Large intestine (tissue), 3 donors: Measurements from ENCODE around the gene KLHL22. TPM values are rescaled to one million over a fixed set of nuclear protein-coding genes. Genes with fewer than 3 reads are reported as not detected.
A peak's percentile ranks its signal among the peaks of the same experiment; 100 is the strongest.
"Not testable (repeated sequence)": the region's sequence is repeated elsewhere in the genome, so short reads cannot be mapped to it uniquely, and the experiment has no call there.

Source experiments
- DNase-seq, 2 donors: peaks; one replicate each; pipeline versions ENCODE4 v3.0.0 to v3.0.0-alpha.2; 2013
- H3K27ac ChIP-seq: one replicate; pipeline ENCODE4 v1.5.1; 2013; ENCODE audit warnings: low read length
- H3K27me3 ChIP-seq: 2 replicates; pipeline ENCODE4 v1.6.1; 2013; ENCODE audit warnings: low read length; ENCODE audit not compliant: control insufficient read depth, insufficient read depth
- H3K36me3 ChIP-seq: 2 replicates; pipeline ENCODE4 v1.6.1; 2013; ENCODE audit warnings: low read length; ENCODE audit not compliant: control insufficient read depth, insufficient read depth
- H3K4me1 ChIP-seq: one replicate; pipeline ENCODE4 v1.6.1; 2013; ENCODE audit warnings: low read length; ENCODE audit not compliant: control insufficient read depth, insufficient read depth
- H3K4me3 ChIP-seq: one replicate; pipeline ENCODE4 v1.5.1; 2013; ENCODE audit warnings: low read length
- H3K9me3 ChIP-seq: one replicate; pipeline ENCODE4 v1.6.1; 2013; ENCODE audit warnings: mild to moderate bottlenecking, low read depth, low read length, moderate library complexity; ENCODE audit not compliant: control insufficient read depth
- WGBS: methylation state at CpG from one replicate; pipeline ENCODE4 v1.1.5; 2013; ENCODE audit warnings: low lambda C conversion rate; ENCODE audit not compliant: insufficient coverage; 5-methylcytosine and 5-hydroxymethylcytosine counted together
- polyA plus RNA-seq: library from polyadenylated mRNA; unstranded; fragments of 120-200 nt; gene quantifications from one replicate; pipeline ENCODE4 v1.2.1, GENCODE V29; 2013

KLHL22 gene
- polyA plus RNA-seq, 1 donor: 18.5 TPM

GRCh38 chr22:20457506-20458240 lies 37.9 kb downstream of the KLHL22 start:
- Histone ChIP-seq H3K27ac (no peak overlapping the region), H3K4me3 (no peak overlapping the region), H3K27me3 (no peaks in the 10 kb centered on the region), H3K4me1 (no peaks in the 10 kb centered on the region), H3K9me3 (no peaks in the 10 kb centered on the region), H3K36me3 (peaks cover 22% of the 10 kb centered on the region)
- DNase-seq: no peak
- WGBS: no CpG with 5 or more reads among the region's 15 CpGs

- DNase-seq: no peak
- 100% methylated on average over 1 of the region's 3 CpGs for WGBS
- H3K27me3 ChIP-seq: no peaks in the 10 kb centered on the region
- H3K9me3 ChIP-seq: no peaks in the 10 kb centered on the region
- no peak overlapping the region for H3K4me3 ChIP-seq
- no peaks in the 10 kb centered on the region for H3K4me1 ChIP-seq
- peaks cover 23% of the 10 kb centered on the region for H3K36me3 ChIP-seq
- H3K27ac ChIP-seq: no peak overlapping the region
Measured at GRCh38 chr22:20456722-20457076, 38.9 kb downstream of the KLHL22 start.

GRCh38 chr22:20456064-20456721 lies 39.4 kb downstream of the KLHL22 start:
- no peaks in the 10 kb centered on the region for H3K4me1 ChIP-seq
- H3K4me3 ChIP-seq: no peak overlapping the region
- no CpG with 5 or more reads among the region's 6 CpGs for whole genome bisulfite sequencing
- H3K27me3 ChIP-seq: no peaks in the 10 kb centered on the region
- no peaks in the 10 kb centered on the region for H3K9me3 ChIP-seq
- H3K36me3 ChIP-seq: peaks cover 23% of the 10 kb centered on the region
- peak; percentile 64 to 68 for DNase-seq
- H3K27ac ChIP-seq: no peak overlapping the region

- no peak for DNase-seq
- Histone ChIP-seq H3K4me1 (no peaks in the 10 kb centered on the region), H3K9me3 (no peaks in the 10 kb centered on the region), H3K27ac (no peak overlapping the region), H3K36me3 (peaks cover 25% of the 10 kb centered on the region), H3K27me3 (no peaks in the 10 kb centered on the region), H3K4me3 (no peak overlapping the region)
- 79% methylated on average over 4 of the region's 8 CpGs for WGBS
Measured at GRCh38 chr22:20455709-20456063, 39.9 kb downstream of the KLHL22 start.

- DNase-seq: no peak
- H3K27me3 ChIP-seq: no peaks in the 10 kb centered on the region
Measured at GRCh38 chr22:20453222-20453621, 42.4 kb downstream of the KLHL22 start.

GRCh38 chr22:20451920-20452319 lies 43.7 kb downstream of the KLHL22 start:
- DNase-seq: no peak
- Histone ChIP-seq H3K4me3 (no peak overlapping the region), H3K27ac (no peak overlapping the region), H3K27me3 (no peaks in the 10 kb centered on the region), H3K9me3 (no peaks in the 10 kb centered on the region), H3K36me3 (peaks cover 8% of the 10 kb centered on the region), H3K4me1 (no peaks in the 10 kb centered on the region)
- WGBS: no CpG with 5 or more reads among the region's 2 CpGs

More at GRCh38 chr22:20453222-20453621, 42.4 kb downstream of the KLHL22 start:
- H3K4me3 ChIP-seq: no peak overlapping the region
- H3K4me1 ChIP-seq: no peaks in the 10 kb centered on the region
- H3K9me3 ChIP-seq: no peaks in the 10 kb centered on the region
- H3K36me3 ChIP-seq: peaks cover 13% of the 10 kb centered on the region
- 100% methylated on average over 1 of the region's 3 CpGs for WGBS
- H3K27ac ChIP-seq: no peak overlapping the region

GRCh38 chr22:20451129-20451778 lies 44.3 kb downstream of the KLHL22 start:
- not testable (repeated sequence) for H3K9me3 ChIP-seq, H3K4me3 ChIP-seq, DNase-seq, H3K27ac ChIP-seq, H3K4me1 ChIP-seq, H3K27me3 ChIP-seq
- no CpG with 5 or more reads among the region's 15 CpGs for WGBS
- H3K36me3 ChIP-seq: peaks cover 10% of the 10 kb centered on the region

GRCh38 chr22:20450551-20450906 lies 45.1 kb downstream of the KLHL22 start:
- no peaks in the 10 kb centered on the region for H3K9me3 ChIP-seq
- DNase-seq: no peak
- H3K36me3 ChIP-seq: peaks cover 16% of the 10 kb centered on the region

GRCh38 chr22:20449819-20450550 lies 45.6 kb downstream of the KLHL22 start:
- peaks cover 16% of the 10 kb centered on the region for H3K36me3 ChIP-seq
- DNase-seq: no peak
- no peaks in the 10 kb centered on the region for H3K4me1 ChIP-seq
- H3K27ac ChIP-seq: no peak overlapping the region
- H3K27me3 ChIP-seq: no peaks in the 10 kb centered on the region
- WGBS: no CpG with 5 or more reads among the region's 19 CpGs
- H3K4me3 ChIP-seq: no peak overlapping the region
- no peaks in the 10 kb centered on the region for H3K9me3 ChIP-seq

More at GRCh38 chr22:20450551-20450906, 45.1 kb downstream of the KLHL22 start:
- no peaks in the 10 kb centered on the region for H3K27me3 ChIP-seq
- WGBS: 100% methylated on average over 1 of the region's 1 CpG
- no peak overlapping the region for H3K4me3 ChIP-seq
- no peak overlapping the region for H3K27ac ChIP-seq
- no peaks in the 10 kb centered on the region for H3K4me1 ChIP-seq

- Histone ChIP-seq H3K4me3 (no peak overlapping the region), H3K36me3 (peaks cover 18% of the 10 kb centered on the region), H3K9me3 (no peaks in the 10 kb centered on the region), H3K27ac (no peak overlapping the region), H3K4me1 (no peaks in the 10 kb centered on the region), H3K27me3 (no peaks in the 10 kb centered on the region)
- 83% methylated on average over 1 of the region's 5 CpGs for WGBS
- no peak for DNase-seq
Measured at GRCh38 chr22:20448630-20449029, 47.0 kb downstream of the KLHL22 start.
